Brain microvascular endothelial cell (primary cell): ENCODE measurements around the gene SELL.

Experiments used
- DNase-seq: peaks from one replicate; pipeline ENCODE4 v3.0.0-alpha.2; 2020
- H3K27ac ChIP-seq: fragments of 250-450 bp; sonication (Bioruptor Pico); 2 replicates; pipeline ENCODE4 v1.5.1; 2020; ENCODE audit warnings: mild to moderate bottlenecking, moderate library complexity
- H3K27me3 ChIP-seq: fragments of 250-450 bp; sonication (Bioruptor Pico); replicated peaks from 2 replicates; pipeline ENCODE4 v1.5.1; 2020; ENCODE audit warnings: mild to moderate bottlenecking
- H3K36me3 ChIP-seq: fragments of 250-450 bp; sonication (Bioruptor Pico); replicated peaks from 2 replicates; pipeline ENCODE4 v1.5.1; 2020; ENCODE audit warnings: mild to moderate bottlenecking
- H3K4me3 ChIP-seq: 2 replicates; pipeline ENCODE4 v1.5.1; 2011; ENCODE audit warnings: low read depth, mild to moderate bottlenecking, control low read depth, low read length, moderate library complexity
- CTCF ChIP-seq: IDR thresholded peaks from 2 replicates; pipeline ENCODE4 v1.5.1; 2011; ENCODE audit warnings: low read depth, mild to moderate bottlenecking, moderate library complexity, low read length, control low read depth, inconsistent platforms; ENCODE audit errors: missing control alignments
- in situ Hi-C: cut with HindIII; loops from 2 replicates; pipeline ENCODE4 v1.10.0; 2017; ENCODE audit warnings: low sequenced_read_pairs, low pct_ligation_motif_present

The SELL gene

GRCh38 chr1:169648187-169648586, 63.2 kb downstream of the SELL start:
- Histone ChIP-seq H3K27ac (no peak overlapping the region), H3K27me3 (no peaks in the 10 kb centered on the region), H3K36me3 (no peaks in the 10 kb centered on the region), H3K4me3 (no peak overlapping the region)
- no peak for DNase-seq
- in situ Hi-C loops, result no loop called here
- TF ChIP-seq CTCF, result no peak

DNA sequence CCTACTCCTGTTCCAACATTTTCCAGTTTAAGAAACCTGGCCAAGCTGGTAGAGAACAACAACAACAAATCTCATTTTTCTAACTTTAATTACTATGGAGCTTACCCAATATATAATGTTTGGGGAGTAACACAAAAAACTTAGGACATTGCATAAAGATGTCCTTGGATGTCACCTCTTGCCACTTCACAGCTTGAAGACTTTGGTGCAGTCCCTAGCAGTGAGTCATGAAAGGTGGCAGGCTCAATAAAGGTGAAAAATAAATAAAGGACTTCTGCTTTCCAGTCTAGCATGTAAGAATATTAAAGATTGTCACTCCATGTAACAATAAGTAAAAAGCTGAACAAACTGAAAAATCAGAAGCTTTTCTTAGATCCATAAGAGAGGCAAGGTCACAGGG, 63.9 kb downstream of the SELL start:
- no peaks in the 10 kb centered on the region for H3K36me3 ChIP-seq
- DNase-seq, result no peak
- in situ Hi-C loops, result no loop called here
- no peak overlapping the region for H3K4me3 ChIP-seq
- no peak for TF ChIP-seq CTCF
- H3K27me3 ChIP-seq, result no peaks in the 10 kb centered on the region
- no peak overlapping the region for H3K27ac ChIP-seq

DNA sequence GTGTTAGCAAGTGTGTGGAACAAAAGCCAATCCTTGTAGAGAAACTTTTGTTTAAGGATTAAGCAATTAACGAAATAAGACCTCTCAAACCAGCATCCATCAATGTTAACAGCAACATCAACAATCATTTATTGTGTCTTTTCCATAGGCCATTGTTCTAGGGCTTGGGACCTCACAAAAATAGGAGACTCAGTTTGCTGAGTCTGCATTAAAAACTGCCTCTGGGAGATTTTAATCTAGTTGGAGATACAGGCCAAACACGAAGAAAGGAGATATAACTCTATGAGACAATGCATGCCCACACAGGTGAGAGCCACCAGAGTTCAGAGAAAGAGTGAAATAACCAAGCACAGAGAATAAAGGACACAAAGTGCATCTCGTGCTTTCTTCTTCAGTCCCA, 67.1 kb downstream of the SELL start:
- no peak for DNase-seq
- Histone ChIP-seq H3K36me3 (no peaks in the 10 kb centered on the region), H3K4me3 (no peak overlapping the region), H3K27ac (no peak overlapping the region), H3K27me3 (no peaks in the 10 kb centered on the region)
- in situ Hi-C loops, result no loop called here
- TF ChIP-seq CTCF, result no peak
